Ureter (tissue), 1 donor: ENCODE measurements around the gene ASB7. TPM values are rescaled to one million over a fixed set of nuclear protein-coding genes. Genes with fewer than 3 reads are reported as not detected.

Experiments used
- DNase-seq: peaks from one replicate; pipeline ENCODE4 v3.0.0-alpha.2; 2020; ENCODE audit warnings: low spot score
- total RNA-seq: library from RNA; stranded (reverse); gene quantifications from one replicate; pipeline ENCODE4 v1.2.4, GENCODE V29; 2023
- donor health status: DM: yes; HTN: yes; CAD: no.

The ASB7 gene
- total RNA-seq, 1 donor from 2014 or later = 12.0 TPM

DNA sequence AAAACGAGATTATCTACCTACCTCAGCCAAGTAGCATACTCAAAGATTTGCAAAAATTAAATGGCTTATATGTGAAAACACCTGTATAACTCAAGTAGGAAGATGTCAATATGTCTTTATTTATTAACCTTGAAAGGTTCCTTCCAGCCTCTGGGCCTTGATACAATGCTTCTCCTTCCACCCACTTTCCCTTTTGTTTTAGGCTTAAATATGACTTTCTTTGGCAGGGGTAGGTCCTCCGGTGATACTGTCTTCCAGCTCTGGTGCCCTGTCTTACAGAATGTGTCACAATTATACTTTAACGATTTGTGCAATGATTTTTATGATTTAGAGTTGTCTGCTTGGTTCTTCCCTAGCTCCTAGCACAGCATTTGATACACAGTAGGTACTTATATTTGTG is 4.5 kb upstream of the ASB7 start:
- DNase-seq = no peak

GRCh38 chr15:100598655-100599054 is 3.7 kb upstream of the ASB7 start:
- DNase-seq = no peak

DNA sequence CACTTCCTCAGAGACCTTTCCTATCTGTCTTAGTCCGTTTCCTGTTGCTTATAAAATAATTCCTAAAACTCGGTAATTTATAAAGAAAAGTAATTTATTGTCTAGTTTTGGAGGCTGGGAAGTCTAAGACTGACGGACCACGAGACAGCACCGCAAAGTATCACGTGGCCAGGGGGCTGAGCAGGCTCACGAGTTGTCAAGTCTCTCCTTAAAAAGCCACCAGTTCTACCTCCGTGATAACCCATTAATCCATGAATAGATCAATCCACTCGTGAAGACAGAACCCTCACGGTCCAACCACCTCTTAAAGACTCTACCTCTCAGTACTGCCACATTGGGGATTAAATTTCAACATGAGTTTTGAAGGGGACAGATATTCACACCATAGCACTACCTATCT is 1.2 kb upstream of the ASB7 start:
- DNase-seq = no peak

DNA sequence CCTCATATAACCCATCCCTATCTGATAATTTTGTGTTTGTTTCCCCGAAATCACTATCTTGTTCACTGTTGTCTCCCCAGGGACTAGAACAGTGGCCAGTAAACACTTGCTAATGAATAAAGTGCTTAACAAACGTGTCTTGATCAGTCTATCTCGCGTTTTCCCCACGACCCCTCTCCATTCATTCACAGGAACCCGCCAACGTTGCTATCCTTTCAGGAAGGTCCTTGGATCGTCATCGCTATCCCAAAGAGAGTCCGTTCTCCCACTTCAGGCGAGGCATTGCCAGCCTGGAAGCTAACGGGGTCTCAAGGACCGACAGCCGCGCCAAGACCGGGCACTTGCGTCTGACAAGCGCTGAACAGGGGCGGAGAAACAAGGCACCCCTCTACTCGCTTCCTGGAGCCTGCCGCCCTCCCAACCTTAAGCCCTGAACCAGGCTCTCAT is 749 bp upstream of the ASB7 start:
- no peak for DNase-seq

DNA sequence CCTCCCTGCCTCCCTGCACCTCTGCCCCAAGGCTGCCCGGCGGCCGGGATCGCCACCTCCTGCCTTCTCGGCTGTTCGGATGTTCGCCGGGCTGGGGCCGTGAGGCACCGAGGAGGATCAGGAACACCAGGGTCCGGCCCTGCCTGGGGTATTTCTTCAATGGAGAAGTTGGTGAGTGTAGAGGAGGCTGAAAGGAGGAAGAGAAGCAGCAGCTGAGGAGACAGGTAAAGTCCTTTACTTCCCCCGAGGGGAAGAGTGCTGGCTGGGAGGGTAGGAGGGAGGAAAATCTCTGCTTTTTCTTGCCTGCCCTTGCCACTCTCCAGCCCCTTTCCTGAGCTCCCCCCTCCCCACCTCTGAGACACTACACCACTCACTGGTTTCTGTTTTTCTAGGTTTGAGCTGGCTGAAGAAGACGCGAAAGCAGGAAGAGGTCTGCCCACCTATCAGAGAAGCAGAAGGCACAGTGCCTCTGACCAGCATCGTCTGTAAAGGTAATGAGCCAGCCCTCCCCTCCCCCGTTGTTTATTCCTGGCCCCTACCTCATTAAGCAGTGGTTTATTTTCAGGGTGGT is 519 bp downstream of the ASB7 start:
- DNase-seq = peak; percentile 48

DNA sequence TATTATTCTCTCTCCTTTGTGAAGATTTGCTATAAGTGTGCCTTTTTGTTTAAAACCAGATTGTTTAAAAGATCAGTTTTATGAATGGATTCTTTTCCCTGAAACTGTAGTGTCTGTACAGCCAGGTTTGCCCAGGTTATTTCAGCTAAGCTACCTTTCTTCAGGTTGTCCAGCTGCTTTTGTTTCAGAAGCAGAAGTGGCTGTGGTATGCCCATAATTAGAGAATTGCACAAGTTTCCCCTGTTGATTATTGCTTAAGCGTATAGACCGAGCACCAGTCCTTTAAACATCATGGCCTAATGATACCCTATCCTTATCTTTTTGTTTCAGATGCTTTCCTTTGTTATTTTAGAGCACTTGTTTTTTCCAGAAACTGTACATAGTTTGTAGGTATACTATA is 10.2 kb downstream of the ASB7 start:
- no peak for DNase-seq

DNA sequence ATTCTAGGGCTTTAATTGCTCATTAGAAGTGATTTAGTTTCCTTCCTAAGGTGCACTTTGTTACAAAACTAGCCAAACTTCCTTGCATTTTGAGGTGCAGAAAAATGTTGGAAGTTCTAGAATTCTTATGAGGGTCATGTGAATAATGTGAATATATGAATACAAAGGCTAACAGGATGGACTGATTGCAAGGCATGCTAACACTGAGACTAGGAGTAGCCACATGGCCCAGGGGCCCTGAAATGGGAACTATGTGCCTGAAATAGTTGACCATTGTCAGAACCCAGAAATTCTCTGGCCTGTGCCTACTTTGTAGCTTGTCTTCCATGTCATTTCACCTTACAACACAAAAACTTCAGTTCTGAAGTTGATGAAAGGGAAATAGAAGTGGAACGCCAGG is 10.8 kb downstream of the ASB7 start:
- DNase-seq = no peak

DNA sequence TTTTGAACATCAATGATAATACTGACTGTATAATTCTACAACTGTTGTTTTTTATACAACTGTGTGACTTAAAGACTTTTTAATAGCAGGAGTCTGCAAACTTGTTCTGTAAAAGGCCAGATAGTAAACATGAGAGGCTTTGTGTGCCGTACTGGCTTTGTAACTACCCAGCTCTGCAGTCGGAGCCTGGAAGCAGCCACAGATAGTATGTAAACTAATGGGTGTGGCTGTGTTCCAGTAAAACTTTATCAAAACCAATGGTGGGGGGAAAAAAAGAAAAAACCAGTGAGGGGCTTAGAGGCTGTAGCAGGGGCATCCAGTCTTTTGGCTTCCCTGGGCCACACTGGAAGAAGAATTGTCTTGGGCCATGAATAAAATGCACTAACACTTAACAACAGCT is 11.9 kb downstream of the ASB7 start:
- no peak for DNase-seq

GRCh38 chr15:100614918-100615317 is 12.5 kb downstream of the ASB7 start:
- DNase-seq = no peak

DNA sequence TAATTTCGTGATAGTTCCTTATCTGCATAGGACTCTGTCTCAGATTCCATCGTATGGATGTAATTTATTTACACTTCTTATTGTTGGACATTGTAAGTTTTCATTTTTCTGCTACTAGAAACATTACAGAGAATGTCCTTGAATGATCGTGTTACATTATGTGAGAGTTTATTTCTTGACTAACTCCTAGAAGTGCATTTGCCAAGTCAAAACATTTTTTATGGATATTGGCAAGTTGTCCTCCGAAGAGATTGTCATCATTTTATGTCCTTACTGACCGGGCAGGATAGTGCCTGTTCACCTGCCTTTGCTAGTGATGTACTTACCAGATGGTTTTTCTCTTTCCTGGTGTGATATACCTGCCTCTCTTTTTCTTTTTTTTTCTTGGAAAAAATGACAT is 13.4 kb downstream of the ASB7 start:
- no peak for DNase-seq

- no peak for DNase-seq
These were observed 14.3 kb downstream of the ASB7 start for GRCh38 chr15:100616700-100617099.

DNA sequence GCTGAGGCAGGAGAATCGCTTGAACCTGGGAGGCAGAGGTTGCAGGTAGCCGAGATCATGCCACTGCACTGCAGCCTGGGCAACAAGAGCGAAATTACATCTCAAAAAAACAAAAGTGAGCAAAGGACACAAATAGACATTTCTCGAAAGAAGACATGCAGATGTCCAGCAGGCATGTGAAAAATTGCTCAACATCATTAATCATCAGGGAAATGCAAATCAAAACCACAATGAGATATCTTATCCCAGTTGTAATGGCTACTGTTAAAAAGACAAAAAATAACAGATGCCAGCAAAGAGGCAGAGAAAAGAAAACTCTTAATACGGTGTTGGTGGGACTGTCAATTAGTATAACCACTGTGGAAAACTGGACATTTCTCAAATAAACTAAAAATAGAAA is 20.9 kb downstream of the ASB7 start:
- no peak for DNase-seq

- peak; percentile 73 for DNase-seq
These were observed 25.5 kb downstream of the ASB7 start for GRCh38 chr15:100627789-100628395.

- DNase-seq = no peak
These were observed 26.4 kb downstream of the ASB7 start for GRCh38 chr15:100628746-100629145.

- no peak for DNase-seq
These were observed 29.4 kb downstream of the ASB7 start for GRCh38 chr15:100631831-100632230.

DNA sequence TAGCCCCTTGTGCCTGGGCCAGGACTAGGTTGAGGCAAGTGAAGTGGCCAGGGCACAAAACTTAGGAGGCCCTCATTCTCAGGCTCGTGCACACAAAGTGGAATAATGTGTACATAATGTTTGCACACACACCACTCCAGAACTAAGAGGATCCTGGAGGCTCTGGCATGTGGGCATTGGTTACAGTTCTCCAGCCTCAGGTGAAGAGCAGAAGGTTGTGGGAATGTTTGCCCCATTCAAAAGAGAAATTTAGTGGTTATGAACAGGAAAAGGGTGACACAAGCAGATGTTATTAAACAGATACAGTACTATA is 31.3 kb downstream of the ASB7 start:
- no peak for DNase-seq

- no peak for DNase-seq
These were observed 33.1 kb downstream of the ASB7 start for GRCh38 chr15:100635406-100636071.

GRCh38 chr15:100638177-100638730 is 35.9 kb downstream of the ASB7 start:
- DNase-seq = no peak

DNA sequence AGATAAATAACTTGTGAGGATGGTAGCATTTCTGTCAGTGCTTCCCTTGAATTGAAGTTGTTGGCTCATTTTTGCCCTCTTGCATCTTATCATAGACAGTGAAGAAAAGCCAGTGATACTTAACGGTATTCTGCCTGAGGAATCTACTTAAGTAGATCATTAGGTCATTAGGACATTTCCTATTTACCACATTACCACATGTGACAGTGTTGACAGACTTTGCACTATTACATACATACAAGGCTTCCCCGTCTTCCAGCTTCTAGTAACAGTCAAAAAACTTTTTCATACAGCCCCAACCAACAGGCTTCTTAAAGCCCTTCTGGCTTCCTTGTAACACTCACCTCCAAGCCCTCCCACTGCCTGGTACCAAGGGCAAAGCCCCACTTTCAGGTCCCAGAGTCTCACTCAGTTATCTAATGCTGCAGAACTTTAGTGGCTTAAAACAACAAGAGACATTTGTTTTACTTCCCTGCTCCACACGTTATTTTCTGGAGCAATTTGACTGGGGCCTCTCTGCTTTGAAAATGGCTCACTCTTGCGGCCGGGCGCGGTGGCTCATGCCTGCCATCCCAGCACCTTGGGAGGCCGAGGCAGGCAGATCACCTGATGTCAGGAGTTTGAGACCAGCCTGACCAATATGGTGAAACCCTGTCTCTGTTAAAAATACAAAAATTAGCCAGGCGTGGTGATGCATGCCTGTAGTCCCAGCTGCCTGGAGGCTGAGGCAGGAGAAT is 40.0 kb downstream of the ASB7 start:
- DNase-seq = no peak

DNA sequence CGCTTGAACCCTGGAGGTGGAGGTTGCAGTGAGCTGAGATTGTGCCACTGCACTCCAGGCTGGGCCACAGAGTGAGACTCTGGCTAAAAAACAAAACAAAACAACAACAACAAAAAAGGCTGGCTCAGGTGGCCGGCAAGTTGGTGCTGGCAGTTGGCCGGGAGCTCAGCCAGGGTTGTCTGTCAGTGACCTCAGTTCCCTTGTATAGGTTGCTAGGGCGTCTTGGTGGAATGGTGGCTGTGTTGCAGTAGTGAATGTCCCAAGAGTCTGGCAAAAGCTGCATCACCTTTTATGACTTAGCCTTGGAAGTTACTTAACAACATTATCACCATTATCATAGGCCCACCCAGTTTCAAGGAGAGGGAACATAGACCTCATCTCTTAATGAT is 40.6 kb downstream of the ASB7 start:
- no peak for DNase-seq

DNA sequence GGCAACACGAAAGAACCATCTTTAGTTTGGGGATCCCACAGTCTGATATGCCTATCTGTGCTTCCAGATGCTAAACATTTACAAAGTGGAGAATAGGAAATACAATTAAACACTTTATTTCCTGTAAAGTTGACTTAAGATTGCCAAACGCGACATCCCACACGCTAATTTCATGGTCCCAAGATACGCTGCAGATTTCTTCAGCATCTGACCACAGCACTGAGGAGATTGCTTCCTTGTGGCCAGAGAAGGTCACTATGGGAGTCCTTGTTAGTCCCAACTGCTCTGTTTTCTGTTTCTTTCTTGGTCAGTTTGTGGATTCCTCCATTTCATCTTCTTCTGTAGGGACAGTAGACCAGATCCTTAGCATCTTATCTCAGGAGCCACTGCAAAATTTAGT is 43.3 kb downstream of the ASB7 start:
- DNase-seq = no peak

DNA sequence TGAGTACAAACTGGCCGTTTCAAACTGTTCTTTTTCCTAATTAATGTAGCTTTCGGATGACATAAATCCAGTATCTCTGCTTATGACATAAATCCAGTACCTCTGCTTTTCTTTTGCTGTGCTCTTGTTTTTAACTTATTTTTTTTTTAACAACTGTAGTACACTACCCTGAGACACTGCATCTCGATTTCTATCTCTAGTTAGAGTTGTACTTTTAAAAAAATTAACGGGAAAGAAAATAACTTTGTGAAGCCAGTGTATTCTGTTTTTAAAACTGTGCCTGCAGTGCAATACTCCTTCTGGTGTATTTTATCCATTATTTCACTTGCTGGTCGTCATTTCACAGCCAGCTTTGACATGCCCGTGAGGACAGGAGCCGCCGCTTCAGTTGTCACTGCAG is 46.6 kb downstream of the ASB7 start:
- no peak for DNase-seq

GRCh38 chr15:100650685-100651084 is 48.3 kb downstream of the ASB7 start:
- DNase-seq = no peak
